AG09309 (cell line): ENCODE results near the gene ADAP1.
A peak's percentile ranks its signal among the peaks of the same experiment; 100 is the strongest.

Experiments
- DNase-seq: peaks from one replicate; pipeline ENCODE4 v3.0.0-alpha.2; 2010; ENCODE audit warnings: low read depth
- H3K4me3 ChIP-seq: 2 replicates; pipeline ENCODE4 v1.5.1; 2011; ENCODE audit warnings: mild to moderate bottlenecking, low read depth, low read length, moderate library complexity; ENCODE audit not compliant: control insufficient read depth
- CTCF ChIP-seq: IDR thresholded peaks from 2 replicates; pipeline ENCODE4 v1.5.1; 2011; ENCODE audit warnings: mild to moderate bottlenecking, low read depth, low read length, inconsistent platforms; ENCODE audit not compliant: insufficient read depth, control insufficient read depth; ENCODE audit errors: missing control alignments

The ADAP1 gene

GRCh38 chr7:977326-978048, 23.0 kb upstream of the ADAP1 start:
- H3K4me3 ChIP-seq, result no peak overlapping the region
- TF ChIP-seq CTCF, result no peak
- DNase-seq, result no peak

GRCh38 chr7:976901-977325, 22.4 kb upstream of the ADAP1 start:
- DNase-seq, result no peak
- TF ChIP-seq CTCF, result no peak
- H3K4me3 ChIP-seq, result no peak overlapping the region

- TF ChIP-seq CTCF, result no peak
- peak overlapping the region; percentile 67 for H3K4me3 ChIP-seq
- no peak for DNase-seq
Observed at GRCh38 chr7:975702-976473, 21.4 kb upstream of the ADAP1 start.

- peak within 1 kb of the TSS; percentile 67 for H3K4me3 ChIP-seq
- TF ChIP-seq CTCF, result no peak
- peak; percentile 55 for DNase-seq
Observed at GRCh38 chr7:974820-975681, 20.6 kb upstream of the ADAP1 start, which contains the start of gene COX19. Gene COX19, minus strand, starts transcription at chr7:975549. Its CDS starts 40 bp downstream, at chr7:975509.

GRCh38 chr7:974172-974571, 19.7 kb upstream of the ADAP1 start:
- no peak for DNase-seq
- no peak for TF ChIP-seq CTCF

GRCh38 chr7:973312-973711, 18.8 kb upstream of the ADAP1 start:
- DNase-seq, result no peak
- no peak for TF ChIP-seq CTCF
- H3K4me3 ChIP-seq, result no peak overlapping the region

More at GRCh38 chr7:974172-974571, 19.7 kb upstream of the ADAP1 start:
- peak overlapping the region; percentile 67 for H3K4me3 ChIP-seq
